OCI-LY1 (cell line): Measurements from ENCODE around the gene CTNND2.

ENCODE experiments used
- H2AFZ ChIP-seq: fragments of 200-600 bp; sonication (generic), shearing (Covaris generic); 2 replicates; pipeline ENCODE4 v1.6.0; 2014; ENCODE audit warnings: antibody characterized with exemption, mild to moderate bottlenecking, low read length
- H3F3A ChIP-seq: fragments of 200-600 bp; sonication (generic), shearing (Covaris generic); 2 replicates; pipeline ENCODE4 v1.6.0; 2014; ENCODE audit warnings: mild to moderate bottlenecking, antibody characterized with exemption, low read length, moderate library complexity; ENCODE audit not compliant: insufficient read depth
- H3K27ac ChIP-seq: fragments of 200-600 bp; sonication (generic); 2 replicates; pipeline ENCODE4 v1.5.1; 2014; ENCODE audit warnings: low read length, mixed run types, mild to moderate bottlenecking, low read depth; ENCODE audit not compliant: poor library complexity, severe bottlenecking
- H3K27me3 ChIP-seq: fragments of 200-600 bp; sonication (generic); 2 replicates; pipeline ENCODE4 v1.6.0; 2014; ENCODE audit warnings: antibody characterized with exemption, mild to moderate bottlenecking, low read length, moderate library complexity; ENCODE audit not compliant: insufficient read depth
- H3K36me3 ChIP-seq: fragments of 200-600 bp; sonication (generic); 2 replicates; pipeline ENCODE4 v1.6.1; 2014; ENCODE audit warnings: mild to moderate bottlenecking, antibody characterized with exemption, low read length, moderate library complexity, mixed read lengths; ENCODE audit not compliant: insufficient read depth
- H3K4me1 ChIP-seq: fragments of 200-600 bp; sonication (generic); 2 replicates; pipeline ENCODE4 v1.5.1; 2014; ENCODE audit warnings: mild to moderate bottlenecking, low read length, moderate library complexity; ENCODE audit not compliant: insufficient read depth, severe bottlenecking
- H3K4me2 ChIP-seq: fragments of 200-600 bp; sonication (generic), shearing (Covaris generic); 2 replicates; pipeline ENCODE4 v1.6.1; 2014; ENCODE audit warnings: low read length
- H3K4me3 ChIP-seq: fragments of 200-600 bp; sonication (generic); 2 replicates; pipeline ENCODE4 v1.5.1; 2014; ENCODE audit warnings: low read length, low read depth, mild to moderate bottlenecking, mixed read lengths; ENCODE audit not compliant: poor library complexity, severe bottlenecking
- H3K79me2 ChIP-seq: fragments of 200-600 bp; shearing (Covaris generic); 2 replicates; pipeline ENCODE4 v1.6.1; 2016; ENCODE audit warnings: mixed run types, low read length, mixed read lengths; ENCODE audit not compliant: insufficient read depth
- H3K9ac ChIP-seq: fragments of 200-600 bp; sonication (generic), shearing (Covaris generic); 2 replicates; pipeline ENCODE4 v1.6.1; 2014; ENCODE audit warnings: mild to moderate bottlenecking, low read length, mixed read lengths
- H3K9me2 ChIP-seq: fragments of 200-600 bp; sonication (generic), shearing (Covaris generic); 2 replicates; pipeline ENCODE4 v1.6.1; 2014; ENCODE audit warnings: low read depth, mild to moderate bottlenecking, low read length, mixed read lengths
- H3K9me3 ChIP-seq: fragments of 200-600 bp; shearing (Covaris generic); 2 replicates; pipeline ENCODE4 v1.6.1; 2014; ENCODE audit warnings: low read length, mixed read lengths
- H4K20me1 ChIP-seq: fragments of 200-600 bp; sonication (generic), shearing (Covaris generic); 2 replicates; pipeline ENCODE4 v1.6.0; 2016; ENCODE audit warnings: mild to moderate bottlenecking, low read length; ENCODE audit not compliant: insufficient read depth
- CTCF ChIP-seq: fragments of 200-600 bp; sonication (generic), shearing (Covaris generic); IDR thresholded peaks from 2 replicates; pipeline ENCODE4 v1.5.1; 2017; ENCODE audit warnings: mild to moderate bottlenecking, antibody characterized with exemption, low read length, moderate library complexity, mixed read lengths
- EZH2 ChIP-seq: fragments of 200-600 bp; sonication (generic), shearing (Covaris generic); IDR thresholded peaks from 2 replicates; pipeline ENCODE4 v1.8.0; 2017; ENCODE audit warnings: borderline replicate concordance, mixed run types, mild to moderate bottlenecking, antibody characterized with exemption, low read length, moderate library complexity, mixed read lengths

CTNND2 gene

DNA sequence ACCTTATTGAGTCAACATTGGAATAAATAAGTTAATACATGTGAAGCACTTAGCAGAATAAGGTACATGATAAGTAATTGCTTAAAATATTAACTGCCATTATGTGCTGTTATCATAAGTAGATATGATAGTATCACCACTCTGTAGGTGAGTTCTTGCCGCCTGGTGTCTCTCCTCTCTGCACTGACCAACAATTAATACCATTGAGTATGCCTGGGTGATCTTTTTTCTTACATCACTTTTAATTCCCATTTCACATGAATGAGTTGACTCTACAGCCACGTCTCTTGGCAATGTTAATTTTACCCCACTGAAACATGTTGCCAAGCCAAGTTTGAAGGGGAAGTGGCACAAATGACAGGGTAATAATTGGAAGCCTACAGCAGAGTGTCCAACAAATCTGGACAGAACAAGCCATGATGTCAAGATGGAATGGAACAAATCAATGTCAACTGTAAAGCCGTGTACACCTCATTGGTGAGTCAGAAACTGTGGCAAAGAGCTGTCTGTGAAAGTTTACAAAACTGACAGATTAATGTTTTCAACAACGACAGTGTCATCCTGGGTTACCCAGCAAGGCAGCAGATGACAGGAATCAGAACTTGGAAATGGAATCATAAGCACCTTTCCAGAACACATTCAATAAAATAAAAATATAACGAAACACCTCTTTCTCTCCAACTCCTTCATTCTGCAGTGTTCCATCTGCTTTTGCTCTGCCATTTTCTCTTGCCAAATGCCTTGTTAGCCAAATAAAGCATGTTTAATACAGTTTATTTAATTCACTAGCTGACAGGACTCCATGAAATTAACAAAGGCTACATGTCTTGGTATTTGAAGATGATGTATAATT is 330.9 kb downstream of the CTNND2 start:
- no peaks in the 10 kb centered on the region for H3K4me1 ChIP-seq
- no peaks in the 10 kb centered on the region for H3K79me2 ChIP-seq
- H3K27ac ChIP-seq: no peak overlapping the region
- H3K4me3 ChIP-seq: no peak overlapping the region
- no peaks in the 10 kb centered on the region for H3K9me3 ChIP-seq
- H4K20me1 ChIP-seq: no peaks in the 10 kb centered on the region
- no peak overlapping the region for H3K9ac ChIP-seq
- no peak overlapping the region for H2AFZ ChIP-seq
- H3F3A ChIP-seq: no peaks in the 10 kb centered on the region
- H3K27me3 ChIP-seq: no peaks in the 10 kb centered on the region
- H3K4me2 ChIP-seq: no peak overlapping the region
- TF ChIP-seq EZH2: no peak
- no peak for TF ChIP-seq CTCF
- no peaks in the 10 kb centered on the region for H3K36me3 ChIP-seq
- no peaks in the 10 kb centered on the region for H3K9me2 ChIP-seq

- no peak overlapping the region for H3K9ac ChIP-seq
- H3K79me2 ChIP-seq: no peaks in the 10 kb centered on the region
- H4K20me1 ChIP-seq: no peaks in the 10 kb centered on the region
- H3K36me3 ChIP-seq: no peaks in the 10 kb centered on the region
- H3K9me3 ChIP-seq: no peaks in the 10 kb centered on the region
- H3K4me1 ChIP-seq: no peaks in the 10 kb centered on the region
- no peak overlapping the region for H3K4me2 ChIP-seq
- no peaks in the 10 kb centered on the region for H3K27me3 ChIP-seq
- H3K27ac ChIP-seq: no peak overlapping the region
- H2AFZ ChIP-seq: no peak overlapping the region
- H3K9me2 ChIP-seq: no peaks in the 10 kb centered on the region
- no peak overlapping the region for H3K4me3 ChIP-seq
- TF ChIP-seq CTCF (no peak), EZH2 (no peak)
- no peaks in the 10 kb centered on the region for H3F3A ChIP-seq
Measured at GRCh38 chr5:11564706-11565105, 339.5 kb downstream of the CTNND2 start.

DNA sequence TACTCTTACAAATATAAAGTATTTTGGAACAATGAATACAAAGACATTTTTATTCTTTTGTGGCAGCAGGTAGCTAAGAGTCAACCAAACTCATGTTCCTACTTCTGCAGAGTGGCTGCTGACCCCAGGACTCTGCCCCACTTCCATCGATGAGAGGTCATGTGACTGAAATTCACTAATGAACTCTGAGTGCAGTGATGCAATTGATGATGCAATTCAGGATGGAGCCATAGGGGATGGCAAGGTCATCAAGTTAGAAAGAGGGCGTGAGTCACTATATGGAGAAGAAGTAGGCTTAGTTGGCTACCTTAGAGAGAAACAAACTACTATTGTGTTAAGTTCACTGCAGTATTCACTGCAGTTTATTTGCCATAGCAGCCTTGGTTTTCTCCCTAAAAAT is 340.4 kb downstream of the CTNND2 start:
- Histone ChIP-seq H3K4me1 (no peaks in the 10 kb centered on the region), H3K4me2 (no peak overlapping the region), H3F3A (no peaks in the 10 kb centered on the region), H4K20me1 (no peaks in the 10 kb centered on the region), H3K36me3 (no peaks in the 10 kb centered on the region), H3K79me2 (no peaks in the 10 kb centered on the region), H3K27ac (no peak overlapping the region), H3K4me3 (no peak overlapping the region), H2AFZ (no peak overlapping the region), H3K27me3 (no peaks in the 10 kb centered on the region), H3K9me3 (no peaks in the 10 kb centered on the region), H3K9me2 (no peaks in the 10 kb centered on the region), H3K9ac (no peak overlapping the region)
- no peak for TF ChIP-seq CTCF
- no peak for TF ChIP-seq EZH2
